Ovary (tissue), 3 donors: ENCODE results near the gene POPDC3.

ENCODE experiments used
- CTCF ChIP-seq, 3 donors: fragments of 450-650 bp in 2 of 3; fragments of 200-600 bp in 1 of 3; IDR thresholded peaks; one replicate each; pipeline versions ENCODE4 v1.5.1 to v1.8.0; 2016 to 2022; ENCODE audit warnings: antibody characterized with exemption in 3 of 3, mild to moderate bottlenecking in 1 of 3
- EP300 ChIP-seq: sonication (generic); formaldehyde crosslinking; IDR thresholded peaks from one replicate; pipeline ENCODE4 v1.6.1; 2017; ENCODE audit warnings: antibody characterized with exemption
- POLR2A ChIP-seq: fragments of 450-650 bp; IDR thresholded peaks from one replicate; pipeline ENCODE4 v1.6.1; 2017; ENCODE audit warnings: antibody characterized with exemption, mild to moderate bottlenecking, moderate library complexity
- donor health status: DM: no; HTN: no; CAD: no.

- TF ChIP-seq CTCF (IDR thresholded peaks at IDR 0.05) (no peak), POLR2A (no peak), EP300 (no peak)
Observed at GRCh38 chr6:105186576-105186975, 6.8 kb upstream of the POPDC3 start.
